HG03039 (cell line): ENCODE data around the gene MAMLD1.
"Not testable (repeated sequence)": the region's sequence is repeated elsewhere in the genome, so short reads cannot be mapped to it uniquely, and the experiment has no call there.

ENCODE experiments used
- ATAC-seq: cut with Tn5 transposase; IDR thresholded peaks from one replicate; pipeline ENCODE4 v1.9.1; 2021; ENCODE audit warnings: mild to moderate bottlenecking, moderate library complexity; ENCODE audit not compliant: unreplicated experiment

MAMLD1 gene

GRCh38 chrX:150362599-150363481 lies at the start of gene MAMLD1:
Gene MAMLD1, plus strand, starts transcription at chrX:150363317. Its CDS starts 82,200 bp downstream, at chrX:150445517.
- no peak for ATAC-seq

- ATAC-seq, result no peak
Measured at GRCh38 chrX:150313514-150313913, 49.6 kb upstream of the MAMLD1 start.

GRCh38 chrX:150314186-150314585 lies 48.9 kb upstream of the MAMLD1 start:
- no peak for ATAC-seq

- no peak for ATAC-seq
Measured at GRCh38 chrX:150316564-150316963, 46.6 kb upstream of the MAMLD1 start.

- ATAC-seq, result no peak
Measured at GRCh38 chrX:150323020-150323419, 40.1 kb upstream of the MAMLD1 start.

GRCh38 chrX:150324035-150324728 lies 38.9 kb upstream of the MAMLD1 start:
- no peak for ATAC-seq

- no peak for ATAC-seq
Measured at GRCh38 chrX:150324919-150325318, 38.2 kb upstream of the MAMLD1 start.

GRCh38 chrX:150326541-150327247 lies 36.4 kb upstream of the MAMLD1 start:
- no peak for ATAC-seq

- ATAC-seq, result no peak
Measured at GRCh38 chrX:150329282-150329681, 33.8 kb upstream of the MAMLD1 start.

GRCh38 chrX:150329868-150330267 lies 33.2 kb upstream of the MAMLD1 start:
- ATAC-seq, result no peak

GRCh38 chrX:150332023-150332422 lies 31.1 kb upstream of the MAMLD1 start:
- ATAC-seq, result no peak

- ATAC-seq, result no peak
Measured at GRCh38 chrX:150334100-150334499, 29.0 kb upstream of the MAMLD1 start.

GRCh38 chrX:150334981-150335380 lies 28.1 kb upstream of the MAMLD1 start:
- ATAC-seq, result no peak

- ATAC-seq, result no peak
Measured at GRCh38 chrX:150337026-150337425, 26.1 kb upstream of the MAMLD1 start.

GRCh38 chrX:150337536-150337935 lies 25.6 kb upstream of the MAMLD1 start:
- no peak for ATAC-seq

GRCh38 chrX:150338615-150339014 lies 24.5 kb upstream of the MAMLD1 start:
- ATAC-seq, result no peak

- no peak for ATAC-seq
Measured at GRCh38 chrX:150339736-150340135, 23.4 kb upstream of the MAMLD1 start.

- not testable (repeated sequence) for ATAC-seq
Measured at GRCh38 chrX:150340326-150340725, 22.8 kb upstream of the MAMLD1 start.

GRCh38 chrX:150347471-150347870 lies 15.6 kb upstream of the MAMLD1 start:
- ATAC-seq, result no peak

- ATAC-seq, result no peak
Measured at GRCh38 chrX:150348365-150348764, 14.8 kb upstream of the MAMLD1 start.

GRCh38 chrX:150352114-150352513 lies 11.0 kb upstream of the MAMLD1 start:
- no peak for ATAC-seq
